Measurements from ENCODE around the gene CCDC149. TPM values are rescaled to one million over a fixed set of nuclear protein-coding genes. Genes with fewer than 3 reads are reported as not detected.

Gene CCDC149
- total and polyA plus RNA-seq, 2 donors (not counting 3 experiments of a cell fraction or from before 2014, with no cell fraction given) = 7.8 to 11.3 TPM

DNA sequence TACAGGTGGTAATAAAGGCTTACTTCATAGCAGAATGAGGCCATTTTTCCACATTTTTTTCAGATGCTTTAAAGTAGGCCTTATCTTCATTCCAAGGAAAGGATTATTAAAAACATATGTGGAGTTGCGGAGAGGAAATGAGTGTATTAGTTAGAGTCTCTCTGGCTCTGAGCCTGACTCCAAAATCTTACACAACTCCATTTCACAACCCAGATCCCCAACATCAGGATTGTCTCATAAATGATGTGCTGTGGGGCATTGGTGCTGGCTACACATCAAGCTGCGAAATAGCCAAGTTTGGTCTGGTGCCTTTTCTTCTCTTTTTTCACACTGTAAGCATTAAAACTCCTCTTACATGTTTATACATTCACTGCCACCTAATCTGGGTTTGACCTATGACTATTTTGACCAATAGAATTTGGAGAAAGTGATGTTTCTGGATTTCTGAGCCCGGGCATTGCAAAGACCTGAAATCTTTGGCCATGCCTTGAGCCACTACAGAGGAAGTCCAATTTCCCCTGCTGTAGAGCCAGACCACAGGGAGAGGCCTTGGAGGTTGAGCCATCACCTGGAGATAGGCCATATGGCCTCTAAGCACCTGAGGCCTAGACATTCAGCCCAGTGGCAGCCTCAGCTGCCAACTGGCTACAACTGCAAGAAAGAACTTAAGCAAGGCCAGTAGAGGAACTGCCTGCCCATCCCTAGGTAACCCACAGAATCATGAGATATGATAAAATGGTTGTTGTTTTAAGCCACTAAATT, 134.2 kb downstream of the CCDC149 start:
- no peak for FAIRE-seq
- TF ChIP-seq FOS (IDR thresholded peaks at IDR 0.05; ENCODE audit: borderline replicate concordance, insufficient read depth, low read length) = no peak
- no peak for TF ChIP-seq GATA2 (IDR thresholded peaks at IDR 0.05; ENCODE audit: insufficient read depth, insufficient read length, low read depth, low read length)
- TF ChIP-seq EZH2 (IDR thresholded peaks at IDR 0.05; ENCODE audit: borderline replicate concordance, low read depth, low read length, severe bottlenecking) = no peak
- TF ChIP-seq, protein P1, sequence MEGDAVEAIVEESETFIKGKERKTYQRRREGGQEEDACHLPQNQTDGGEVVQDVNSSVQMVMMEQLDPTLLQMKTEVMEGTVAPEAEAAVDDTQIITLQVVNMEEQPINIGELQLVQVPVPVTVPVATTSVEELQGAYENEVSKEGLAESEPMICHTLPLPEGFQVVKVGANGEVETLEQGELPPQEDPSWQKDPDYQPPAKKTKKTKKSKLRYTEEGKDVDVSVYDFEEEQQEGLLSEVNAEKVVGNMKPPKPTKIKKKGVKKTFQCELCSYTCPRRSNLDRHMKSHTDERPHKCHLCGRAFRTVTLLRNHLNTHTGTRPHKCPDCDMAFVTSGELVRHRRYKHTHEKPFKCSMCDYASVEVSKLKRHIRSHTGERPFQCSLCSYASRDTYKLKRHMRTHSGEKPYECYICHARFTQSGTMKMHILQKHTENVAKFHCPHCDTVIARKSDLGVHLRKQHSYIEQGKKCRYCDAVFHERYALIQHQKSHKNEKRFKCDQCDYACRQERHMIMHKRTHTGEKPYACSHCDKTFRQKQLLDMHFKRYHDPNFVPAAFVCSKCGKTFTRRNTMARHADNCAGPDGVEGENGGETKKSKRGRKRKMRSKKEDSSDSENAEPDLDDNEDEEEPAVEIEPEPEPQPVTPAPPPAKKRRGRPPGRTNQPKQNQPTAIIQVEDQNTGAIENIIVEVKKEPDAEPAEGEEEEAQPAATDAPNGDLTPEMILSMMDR (IDR thresholded peaks at IDR 0.05; ENCODE audit: extremely low read depth in 1 of 2, insufficient read depth in 1 of 2, low read depth in 1 of 2, low read length in 2 of 2) = no peak
- TF ChIP-seq MYC (IDR thresholded peaks at IDR 0.05; ENCODE audit: low read depth, low read length) = no peak
- DNase-seq (ENCODE audit: low read depth, low spot score) = no peak
- Histone ChIP-seq H3K9me1 (replicated peaks; ENCODE audit: control insufficient read depth, extremely low read depth, insufficient read depth, low read length) (no peaks in the 10 kb centered on the region), H3K79me2 (ENCODE audit: control insufficient read depth, insufficient read depth, low read length) (no peaks in the 10 kb centered on the region), H3K9ac (replicated peaks; ENCODE audit: extremely low read depth, insufficient read depth, low read length) (no peak overlapping the region), H3K4me3 (replicated peaks in 1 of 3; ENCODE audit: insufficient read depth in 1 of 3, low read depth in 1 of 3, low read length in 3 of 3) (no peak overlapping the region), H3K9me3 (replicated peaks; ENCODE audit: control insufficient read depth, insufficient read depth, low read length) (no peaks in the 10 kb centered on the region), H4K20me1 (replicated peaks; ENCODE audit: control insufficient read depth, extremely low read depth, insufficient read depth, low read length) (no peaks in the 10 kb centered on the region), H3K4me2 (ENCODE audit: insufficient read depth, low read length) (no peak overlapping the region), H3K4me1 (ENCODE audit: control insufficient read depth, extremely low read depth, insufficient read depth, low read length) (no peaks in the 10 kb centered on the region), H3K27me3 (ENCODE audit: control insufficient read depth in 2 of 2, insufficient read depth in 2 of 2, low read length in 2 of 2) (peaks cover 0 to 5% of the 10 kb centered on the region in 2 experiments), H2AFZ (ENCODE audit: low read depth, low read length) (no peak overlapping the region), H3K36me3 (ENCODE audit: control insufficient read depth in 2 of 2, extremely low read depth in 1 of 2, insufficient read depth in 2 of 2, low read length in 2 of 2) (no peaks in the 10 kb centered on the region), H3K27ac (ENCODE audit: insufficient read depth, low read depth, low read length) (no peak overlapping the region)
- POLR2A ChIA-PET = no interaction called here
- intact Hi-C loops (cut with micrococcal nuclease) = no loop called here
- no TSS peak for BruUV-seq (replicated peaks)
- dilution Hi-C loops (cut with MboI; ENCODE audit: extremely low pct_ligation_motif_present, low sequenced_read_pairs) = no loop called here
- CTCF ChIA-PET = no interaction called here

Data from endothelial cell of umbilical vein (primary cell).